Measurements from ENCODE around the gene FKRP. TPM values are rescaled to one million over a fixed set of nuclear protein-coding genes. Genes with fewer than 3 reads are reported as not detected.
A peak's percentile ranks its signal among the peaks of the same experiment; 100 is the strongest.

The FKRP gene
- total RNA-seq, 2 experiments from 2014 or later: 7.7 to 10.1 TPM

GRCh38 chr19:46782355-46783019, 36.6 kb downstream of the FKRP start:
- no peaks in the 10 kb centered on the region for H3K9me3 Mint-ChIP-seq
- ATAC-seq (no peak), DNase-seq (no peak)
- intact Hi-C loops (cut with micrococcal nuclease): loop anchor here (10.0 kb wide), 1 partner anchor 62 kb away; no protein-coding TSS in a partner anchor
- no peak for TF ChIP-seq CTCF (IDR thresholded peaks at IDR 0.05)
- peaks cover 34% of the 10 kb centered on the region for H3K4me1 Mint-ChIP-seq (ENCODE audit: low read depth)
- ChIA-PET CTCF (interaction anchor here (3.4 kb wide), 1 partner anchor 33 kb away, joined by 12 read pairs; no protein-coding TSS in a partner anchor), POLR2A (interaction anchor here (0.7 to 1.4 kb wide), 3 partner anchors 10 to 121 kb away, joined by 3 to 4 read pairs (median 4); no protein-coding TSS in a partner anchor)
- H3K27me3 Mint-ChIP-seq: no peaks in the 10 kb centered on the region
- H3K27ac Mint-ChIP-seq: peak overlapping the region; percentile 79
- peaks cover 87% of the 10 kb centered on the region for H3K36me3 Mint-ChIP-seq (ENCODE audit: low read depth)
- H3K4me3 Mint-ChIP-seq: peak overlapping the region; percentile 98

GRCh38 chr19:46783670-46784069, 37.8 kb downstream of the FKRP start:
- Mint-ChIP-seq H3K9me3 (no peaks in the 10 kb centered on the region), H3K27me3 (no peaks in the 10 kb centered on the region), H3K36me3 (ENCODE audit: low read depth) (peaks cover 76% of the 10 kb centered on the region), H3K4me3 (peak overlapping the region; percentile 98), H3K27ac (peak overlapping the region; percentile 98), H3K4me1 (ENCODE audit: low read depth) (peaks cover 29% of the 10 kb centered on the region)
- POLR2A ChIA-PET: interaction anchor here (0.8 to 5.6 kb wide), 6 partner anchors 12 to 116 kb away, joined by 3 to 47 read pairs (median 4); no protein-coding TSS in a partner anchor
- no peak for DNase-seq
- CTCF ChIA-PET: interaction anchor here (0.9 to 3.7 kb wide), 5 partner anchors 12 to 56 kb away, joined by 3 to 30 read pairs (median 12); no protein-coding TSS in a partner anchor
- intact Hi-C loops (cut with micrococcal nuclease): loop anchor here (10.0 kb wide), 1 partner anchor 61 kb away; no protein-coding TSS in a partner anchor
- TF ChIP-seq CTCF (IDR thresholded peaks at IDR 0.05): no peak
- no peak for ATAC-seq

GRCh38 chr19:46784262-46785053, 38.6 kb downstream of the FKRP start:
- ATAC-seq: peak; percentile 38
- H3K27me3 Mint-ChIP-seq: no peaks in the 10 kb centered on the region
- CTCF ChIA-PET: interaction anchor here (0.9 to 3.7 kb wide), 12 partner anchors 11 to 347 kb away, joined by 3 to 30 read pairs (median 4); no protein-coding TSS in a partner anchor
- no peak for TF ChIP-seq CTCF (IDR thresholded peaks at IDR 0.05)
- DNase-seq: peak; percentile 86
- H3K27ac Mint-ChIP-seq: peak overlapping the region; percentile 98
- intact Hi-C loops (cut with micrococcal nuclease): loop anchor here (10.0 kb wide), 1 partner anchor 60 kb away; no protein-coding TSS in a partner anchor
- peaks cover 70% of the 10 kb centered on the region for H3K36me3 Mint-ChIP-seq (ENCODE audit: low read depth)
- H3K4me1 Mint-ChIP-seq (ENCODE audit: low read depth): peaks cover 33% of the 10 kb centered on the region
- POLR2A ChIA-PET: interaction anchor here (0.8 to 5.6 kb wide), 12 partner anchors 8 to 115 kb away, joined by 3 to 47 read pairs (median 4); no protein-coding TSS in a partner anchor
- H3K4me3 Mint-ChIP-seq: peak overlapping the region; percentile 98
- peaks cover 2% of the 10 kb centered on the region for H3K9me3 Mint-ChIP-seq

GRCh38 chr19:46785054-46785979, 39.5 kb downstream of the FKRP start:
- H3K27ac Mint-ChIP-seq: peak overlapping the region; percentile 98
- H3K9me3 Mint-ChIP-seq: peaks cover 2% of the 10 kb centered on the region
- DNase-seq (no peak), ATAC-seq (no peak)
- H3K4me1 Mint-ChIP-seq (ENCODE audit: low read depth): peaks cover 34% of the 10 kb centered on the region
- no peak for TF ChIP-seq CTCF (IDR thresholded peaks at IDR 0.05)
- H3K36me3 Mint-ChIP-seq (ENCODE audit: low read depth): peaks cover 65% of the 10 kb centered on the region
- H3K4me3 Mint-ChIP-seq: peak overlapping the region; percentile 98
- POLR2A ChIA-PET: interaction anchor here (1.2 to 5.6 kb wide), 11 partner anchors 9 to 71 kb away, joined by 3 to 47 read pairs (median 5); no protein-coding TSS in a partner anchor
- CTCF ChIA-PET: interaction anchor here (0.9 to 3.7 kb wide), 12 partner anchors 13 to 346 kb away, joined by 3 to 30 read pairs (median 6); no protein-coding TSS in a partner anchor
- H3K27me3 Mint-ChIP-seq: no peaks in the 10 kb centered on the region
- intact Hi-C loops (cut with micrococcal nuclease): loop anchor here (10.0 kb wide), 1 partner anchor 59 kb away; no protein-coding TSS in a partner anchor
